ENCODE data around the gene DDX51. TPM values are rescaled to one million over a fixed set of nuclear protein-coding genes. Genes with fewer than 3 reads are reported as not detected.

Gene DDX51
- total RNA-seq, 2 donors from 2014 or later, result 18.3 to 23.4 TPM

GRCh38 chr12:132186208-132186856, 42.2 kb upstream of the DDX51 start:
- Mint-ChIP-seq H3K4me1 (ENCODE audit: low read depth) (peaks cover 36% of the 10 kb centered on the region), H3K36me3 (ENCODE audit: insufficient read depth in 2 of 2) (no peaks in the 10 kb centered on the region), H3K9me3 (no peaks in the 10 kb centered on the region), H3K27ac (peak overlapping the region; percentile 91), H3K4me3 (peak overlapping the region; percentile 74 to 88), H3K27me3 (ENCODE audit: low read depth) (peaks cover 7% of the 10 kb centered on the region)
- DNase-seq (no peak), ATAC-seq (replicated peaks in 1 of 2) (no peak)

GRCh38 chr12:132185705-132186104, 41.6 kb upstream of the DDX51 start:
- ATAC-seq (replicated peaks in 1 of 2) (no peak), DNase-seq (no peak)
- Mint-ChIP-seq H3K36me3 (ENCODE audit: insufficient read depth in 2 of 2) (no peaks in the 10 kb centered on the region), H3K4me3 (peak overlapping the region; percentile 74 to 88), H3K27ac (peak overlapping the region; percentile 91), H3K9me3 (no peaks in the 10 kb centered on the region), H3K27me3 (ENCODE audit: low read depth) (peaks cover 7% of the 10 kb centered on the region), H3K4me1 (ENCODE audit: low read depth) (peaks cover 36% of the 10 kb centered on the region)

GRCh38 chr12:132182711-132183365, 38.7 kb upstream of the DDX51 start:
- Mint-ChIP-seq H3K9me3 (no peaks in the 10 kb centered on the region), H3K36me3 (ENCODE audit: insufficient read depth in 2 of 2) (no peaks in the 10 kb centered on the region), H3K4me1 (ENCODE audit: low read depth) (peaks cover 42% of the 10 kb centered on the region), H3K4me3 (no peak overlapping the region), H3K27me3 (ENCODE audit: low read depth) (peaks cover 7% of the 10 kb centered on the region), H3K27ac (no peak overlapping the region)
- ATAC-seq (replicated peaks in 1 of 2) (no peak), DNase-seq (no peak)

GRCh38 chr12:132182206-132182710, 38.1 kb upstream of the DDX51 start:
- Mint-ChIP-seq H3K9me3 (no peaks in the 10 kb centered on the region), H3K36me3 (ENCODE audit: insufficient read depth in 2 of 2) (no peaks in the 10 kb centered on the region), H3K27ac (no peak overlapping the region)

GRCh38 chr12:132181570-132182200, 37.6 kb upstream of the DDX51 start:
- Mint-ChIP-seq H3K27me3 (ENCODE audit: low read depth) (peaks cover 7% of the 10 kb centered on the region), H3K4me3 (no peak overlapping the region), H3K4me1 (ENCODE audit: low read depth) (peaks cover 38% of the 10 kb centered on the region), H3K36me3 (ENCODE audit: insufficient read depth in 2 of 2) (no peaks in the 10 kb centered on the region), H3K27ac (no peak overlapping the region), H3K9me3 (no peaks in the 10 kb centered on the region)
- no peak for DNase-seq
- no peak for ATAC-seq (replicated peaks in 1 of 2)

More at GRCh38 chr12:132182206-132182710, 38.1 kb upstream of the DDX51 start:
- no peak for DNase-seq
- H3K4me3 Mint-ChIP-seq, result no peak overlapping the region
- H3K27me3 Mint-ChIP-seq (ENCODE audit: low read depth), result peaks cover 7% of the 10 kb centered on the region
- H3K4me1 Mint-ChIP-seq (ENCODE audit: low read depth), result peaks cover 43% of the 10 kb centered on the region
- no peak for ATAC-seq (replicated peaks in 1 of 2)

- no peak for ATAC-seq (replicated peaks in 1 of 2)
- peaks cover 31% of the 10 kb centered on the region for H3K4me1 Mint-ChIP-seq (ENCODE audit: low read depth)
- peaks cover 7% of the 10 kb centered on the region for H3K27me3 Mint-ChIP-seq (ENCODE audit: low read depth)
- H3K27ac Mint-ChIP-seq, result no peak overlapping the region
- no peaks in the 10 kb centered on the region for H3K36me3 Mint-ChIP-seq (ENCODE audit: insufficient read depth in 2 of 2)
- H3K4me3 Mint-ChIP-seq, result no peak overlapping the region
- DNase-seq, result no peak
- no peaks in the 10 kb centered on the region for H3K9me3 Mint-ChIP-seq
Measured at GRCh38 chr12:132180648-132181546, 36.8 kb upstream of the DDX51 start.

- H3K27ac Mint-ChIP-seq, result no peak overlapping the region
- H3K4me1 Mint-ChIP-seq (ENCODE audit: low read depth), result peaks cover 23% of the 10 kb centered on the region
- peaks cover 7% of the 10 kb centered on the region for H3K27me3 Mint-ChIP-seq (ENCODE audit: low read depth)
- no peaks in the 10 kb centered on the region for H3K9me3 Mint-ChIP-seq
- H3K4me3 Mint-ChIP-seq, result no peak overlapping the region
- ATAC-seq (replicated peaks in 1 of 2) (no peak), DNase-seq (no peak)
- H3K36me3 Mint-ChIP-seq (ENCODE audit: insufficient read depth in 2 of 2), result no peaks in the 10 kb centered on the region
Measured at GRCh38 chr12:132179431-132180362, 35.6 kb upstream of the DDX51 start.

- H3K9me3 Mint-ChIP-seq, result no peaks in the 10 kb centered on the region
- H3K36me3 Mint-ChIP-seq (ENCODE audit: insufficient read depth in 2 of 2), result no peaks in the 10 kb centered on the region
- DNase-seq (peak; percentile 39 to 43), ATAC-seq (replicated peaks in 1 of 2) (peak; percentile 51 to 55)
- peak overlapping the region; percentile 68 to 71 for H3K4me3 Mint-ChIP-seq
- H3K4me1 Mint-ChIP-seq (ENCODE audit: low read depth), result peaks cover 29% of the 10 kb centered on the region
- H3K27me3 Mint-ChIP-seq (ENCODE audit: low read depth), result no peaks in the 10 kb centered on the region
- no peak overlapping the region for H3K27ac Mint-ChIP-seq
Measured at GRCh38 chr12:132178801-132179401, 34.8 kb upstream of the DDX51 start.

- Mint-ChIP-seq H3K4me1 (ENCODE audit: low read depth) (peaks cover 32% of the 10 kb centered on the region), H3K4me3 (peak overlapping the region; percentile 68 to 71), H3K9me3 (no peaks in the 10 kb centered on the region), H3K36me3 (ENCODE audit: insufficient read depth in 2 of 2) (no peaks in the 10 kb centered on the region), H3K27me3 (ENCODE audit: low read depth) (peaks cover 2% of the 10 kb centered on the region), H3K27ac (no peak overlapping the region)
- ATAC-seq (replicated peaks in 1 of 2) (no peak), DNase-seq (no peak)
Measured at GRCh38 chr12:132178316-132178715, 34.2 kb upstream of the DDX51 start.

- DNase-seq (no peak), ATAC-seq (replicated peaks in 1 of 2) (no peak)
- H3K9me3 Mint-ChIP-seq, result no peaks in the 10 kb centered on the region
- H3K36me3 Mint-ChIP-seq (ENCODE audit: insufficient read depth in 2 of 2), result no peaks in the 10 kb centered on the region
- no peak overlapping the region for H3K27ac Mint-ChIP-seq
- H3K4me1 Mint-ChIP-seq (ENCODE audit: low read depth), result peaks cover 41% of the 10 kb centered on the region
- H3K27me3 Mint-ChIP-seq (ENCODE audit: low read depth), result peaks cover 12% of the 10 kb centered on the region
- no peak overlapping the region for H3K4me3 Mint-ChIP-seq
Measured at GRCh38 chr12:132176920-132177551, 32.9 kb upstream of the DDX51 start.

GRCh38 chr12:132176385-132176919, 32.3 kb upstream of the DDX51 start:
- Mint-ChIP-seq H3K36me3 (ENCODE audit: insufficient read depth in 2 of 2) (no peaks in the 10 kb centered on the region), H3K4me3 (no peak overlapping the region), H3K27me3 (ENCODE audit: low read depth) (peaks cover 12% of the 10 kb centered on the region), H3K27ac (no peak overlapping the region), H3K4me1 (ENCODE audit: low read depth) (peaks cover 41% of the 10 kb centered on the region), H3K9me3 (no peaks in the 10 kb centered on the region)
- ATAC-seq (replicated peaks in 1 of 2), result no peak
- no peak for DNase-seq

Measured in activated T-cell treated with anti-CD3 and anti-CD28 coated beads, Interleukin-2, amount 50 U/mL, for 72 hours (primary cell).